GM12801 (cell line): ENCODE results near the gene LRRTM2.

Experiments
- CTCF ChIP-seq: IDR thresholded peaks from one replicate; pipeline ENCODE4 v1.5.1; 2011; ENCODE audit warnings: control low read depth; ENCODE audit not compliant: insufficient read length; ENCODE audit errors: extremely low read depth

Gene LRRTM2

GRCh38 chr5:138898299-138898698, 23.2 kb upstream of the LRRTM2 start:
- no peak for TF ChIP-seq CTCF

- no peak for TF ChIP-seq CTCF
Observed at GRCh38 chr5:138895918-138896317, 20.8 kb upstream of the LRRTM2 start.

GRCh38 chr5:138890644-138891043, 15.5 kb upstream of the LRRTM2 start:
- TF ChIP-seq CTCF = no peak

- TF ChIP-seq CTCF = no peak
Observed at GRCh38 chr5:138889994-138890393, 14.9 kb upstream of the LRRTM2 start.

- TF ChIP-seq CTCF = no peak
Observed at GRCh38 chr5:138884554-138884953, 9.4 kb upstream of the LRRTM2 start.

- TF ChIP-seq CTCF = no peak
Observed at GRCh38 chr5:138884094-138884493, 9.0 kb upstream of the LRRTM2 start.

GRCh38 chr5:138883211-138883610, 8.1 kb upstream of the LRRTM2 start:
- TF ChIP-seq CTCF = no peak
